ENCODE data around the gene PRKACG. TPM values are rescaled to one million over a fixed set of nuclear protein-coding genes. Genes with fewer than 3 reads are reported as not detected.

The PRKACG gene
- total RNA-seq, 1 donor from 2014 or later = not detected

DNA sequence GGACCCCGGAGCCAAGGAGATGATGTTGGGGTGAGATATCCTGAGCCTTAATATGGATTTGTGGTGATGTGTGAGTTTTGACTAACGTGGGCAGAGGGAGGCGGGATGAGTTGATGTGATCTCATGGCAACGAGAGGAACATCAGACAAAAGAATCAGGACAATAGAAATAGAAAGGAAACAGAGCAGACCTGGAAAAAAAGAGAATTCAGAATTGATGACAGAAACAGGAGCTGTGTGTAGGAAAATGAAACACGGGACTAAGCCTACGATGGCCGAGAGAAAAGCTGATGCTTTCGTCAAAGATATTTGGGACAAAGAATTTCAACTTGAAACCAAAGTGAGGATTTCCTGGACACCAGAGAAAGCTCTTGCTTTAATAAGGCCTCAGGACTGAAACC lies 10.9 kb downstream of the PRKACG start:
- H3K27me3 Mint-ChIP-seq (ENCODE audit: low read depth, unreplicated experiment) = peaks cover 14% of the 10 kb centered on the region
- peaks cover 4% of the 10 kb centered on the region for H3K4me1 Mint-ChIP-seq (ENCODE audit: low read depth, unreplicated experiment)
- TF ChIP-seq CTCF (IDR thresholded peaks at IDR 0.05; ENCODE audit: insufficient read depth, low read depth, low read length) (no peak), EZH2 (IDR thresholded peaks at IDR 0.05; ENCODE audit: insufficient read depth, low read length) (no peak)

GRCh38 chr9:69001921-69002320 lies 12.0 kb downstream of the PRKACG start:
- H3K79me2 ChIP-seq (ENCODE audit: insufficient read depth, low read length) = no peaks in the 10 kb centered on the region
- no peak for FAIRE-seq
- Mint-ChIP-seq H3K27ac (ENCODE audit: unreplicated experiment) (no peak overlapping the region), H3K36me3 (ENCODE audit: low read depth, unreplicated experiment) (no peaks in the 10 kb centered on the region), H3K9me3 (ENCODE audit: unreplicated experiment) (no peaks in the 10 kb centered on the region), H3K4me3 (ENCODE audit: unreplicated experiment) (no peak overlapping the region), H3K4me1 (ENCODE audit: low read depth, unreplicated experiment) (peaks cover 4% of the 10 kb centered on the region), H3K27me3 (ENCODE audit: low read depth, unreplicated experiment) (peaks cover 14% of the 10 kb centered on the region)
- H3K27me3 ChIP-seq (ENCODE audit: insufficient read depth, low read length) = peaks cover 3% of the 10 kb centered on the region
- no peaks in the 10 kb centered on the region for H4K20me1 ChIP-seq (ENCODE audit: insufficient read depth, low read length)
- no peak overlapping the region for H3K9ac ChIP-seq (ENCODE audit: low read length)
- H3K9me3 ChIP-seq (ENCODE audit: insufficient read depth, low read depth, low read length) = no peaks in the 10 kb centered on the region
- H3K27ac ChIP-seq (ENCODE audit: low read depth, low read length) = no peak overlapping the region
- no peaks in the 10 kb centered on the region for H3K36me3 ChIP-seq (ENCODE audit: insufficient read depth, low read length)
- TF ChIP-seq CTCF (IDR thresholded peaks at IDR 0.05; ENCODE audit: insufficient read depth, low read depth, low read length) (no peak), EZH2 (IDR thresholded peaks at IDR 0.05; ENCODE audit: insufficient read depth, low read length) (no peak)
- no peaks in the 10 kb centered on the region for H3K4me1 ChIP-seq (ENCODE audit: insufficient read depth, low read length)
- H3K4me2 ChIP-seq (ENCODE audit: low read length) = no peak overlapping the region
- H2AFZ ChIP-seq (ENCODE audit: low read depth, low read length) = no peak overlapping the region
- no peak overlapping the region for H3K4me3 ChIP-seq (ENCODE audit: insufficient read depth, low read depth, low read length)
- no peak for DNase-seq (ENCODE audit: low read depth)

More for the DNA sequence above, 10.9 kb downstream of the PRKACG start:
- Histone ChIP-seq H3K4me1 (ENCODE audit: insufficient read depth, low read length) (no peaks in the 10 kb centered on the region), H4K20me1 (ENCODE audit: insufficient read depth, low read length) (no peaks in the 10 kb centered on the region), H3K9ac (ENCODE audit: low read length) (no peak overlapping the region), H3K36me3 (ENCODE audit: insufficient read depth, low read length) (no peaks in the 10 kb centered on the region), H3K9me3 (ENCODE audit: insufficient read depth, low read depth, low read length) (no peaks in the 10 kb centered on the region), H2AFZ (ENCODE audit: low read depth, low read length) (no peak overlapping the region), H3K27ac (ENCODE audit: low read depth, low read length) (no peak overlapping the region), H3K79me2 (ENCODE audit: insufficient read depth, low read length) (no peaks in the 10 kb centered on the region), H3K4me2 (ENCODE audit: low read length) (no peak overlapping the region), H3K27me3 (ENCODE audit: insufficient read depth, low read length) (no peaks in the 10 kb centered on the region), H3K4me3 (ENCODE audit: insufficient read depth, low read depth, low read length) (no peak overlapping the region)
- no peak for DNase-seq (ENCODE audit: low read depth)
- no peaks in the 10 kb centered on the region for H3K9me3 Mint-ChIP-seq (ENCODE audit: unreplicated experiment)
- H3K27ac Mint-ChIP-seq (ENCODE audit: unreplicated experiment) = no peak overlapping the region
- H3K4me3 Mint-ChIP-seq (ENCODE audit: unreplicated experiment) = no peak overlapping the region
- no peak for FAIRE-seq
- no peaks in the 10 kb centered on the region for H3K36me3 Mint-ChIP-seq (ENCODE audit: low read depth, unreplicated experiment)

- Histone ChIP-seq H3K27me3 (ENCODE audit: insufficient read depth, low read length) (peaks cover 3% of the 10 kb centered on the region), H2AFZ (ENCODE audit: low read depth, low read length) (no peak overlapping the region), H3K9me3 (ENCODE audit: insufficient read depth, low read depth, low read length) (no peaks in the 10 kb centered on the region)
Measured at GRCh38 chr9:68999393-69000105, 14.4 kb downstream of the PRKACG start.

More at GRCh38 chr9:68999393-69000105, 14.4 kb downstream of the PRKACG start:
- Histone ChIP-seq H3K4me3 (ENCODE audit: insufficient read depth, low read depth, low read length) (no peak overlapping the region), H3K79me2 (ENCODE audit: insufficient read depth, low read length) (no peaks in the 10 kb centered on the region), H3K27ac (ENCODE audit: low read depth, low read length) (no peak overlapping the region), H3K4me1 (ENCODE audit: insufficient read depth, low read length) (no peaks in the 10 kb centered on the region), H3K4me2 (ENCODE audit: low read length) (no peak overlapping the region), H3K36me3 (ENCODE audit: insufficient read depth, low read length) (no peaks in the 10 kb centered on the region), H4K20me1 (ENCODE audit: insufficient read depth, low read length) (no peaks in the 10 kb centered on the region), H3K9ac (ENCODE audit: low read length) (no peak overlapping the region)
- Mint-ChIP-seq H3K36me3 (ENCODE audit: low read depth, unreplicated experiment) (no peaks in the 10 kb centered on the region), H3K4me3 (ENCODE audit: unreplicated experiment) (no peak overlapping the region), H3K27me3 (ENCODE audit: low read depth, unreplicated experiment) (peaks cover 12% of the 10 kb centered on the region), H3K9me3 (ENCODE audit: unreplicated experiment) (no peaks in the 10 kb centered on the region), H3K27ac (ENCODE audit: unreplicated experiment) (no peak overlapping the region), H3K4me1 (ENCODE audit: low read depth, unreplicated experiment) (peaks cover 4% of the 10 kb centered on the region)
- TF ChIP-seq CTCF (IDR thresholded peaks at IDR 0.05; ENCODE audit: insufficient read depth, low read depth, low read length) (peak; percentile 73), EZH2 (IDR thresholded peaks at IDR 0.05; ENCODE audit: insufficient read depth, low read length) (no peak)
- peak; percentile 29 for FAIRE-seq
- peak; percentile 45 for DNase-seq (ENCODE audit: low read depth)
